Heart left ventricle (tissue), 13 donors: ENCODE data around the gene SLC17A2.

Experiments
- POLR2A ChIP-seq, 2 donors: fragments of 450-650 bp; IDR thresholded peaks; one replicate each; pipeline ENCODE4 v1.6.1; 2017; ENCODE audit warnings: antibody characterized with exemption in 2 of 2, mild to moderate bottlenecking in 2 of 2, moderate library complexity in 2 of 2
- TF ChIP-seq, protein P1 (sequence below), 12 donors: fragments of 200-600 bp; sonication (generic) in 4 of 12; IDR thresholded peaks; one replicate each; pipeline versions ENCODE4 v1.5.0 to v1.8.0; 2018 to 2022; ENCODE audit warnings: antibody characterized with exemption in 12 of 12, mild to moderate bottlenecking in 5 of 12
- donor health status: ischemic (EF 13 %, LVEDD 7.1; RV severe dilation, severe dysfunction).
- donor health status: DM: no; HTN: yes; CAD: no.
- donor health status: DM: no; HTN: no; CAD: no.
- donor health status: ischemic (EF 25% LVEDD 6.9; RV normal size, moderate dysfunction).
- donor health status: ischemic (EF 25% LVEDD 5.7; RV mildly dilated, moderate dysfunction).
- donor health status: ischemic (EF 35%, LVEDD 5.7; RV mildly dilated, moderate dysfunction).
- donor health status: nonischemic (EF 11% LVEDD 7.7; RV severe dilation, severe dysfunction).
- donor health status: DM: yes; HTN: yes; CAD: no.
- donor health status: PGD.
- donor health status: ischemic (EF 29% LVEDD 5.4; RV normal size, mild dysfunction).
- donor health status: nonischemic (EF 23%, LVEDD 6.1; RV moderate dilation, normal function).

DNA sequence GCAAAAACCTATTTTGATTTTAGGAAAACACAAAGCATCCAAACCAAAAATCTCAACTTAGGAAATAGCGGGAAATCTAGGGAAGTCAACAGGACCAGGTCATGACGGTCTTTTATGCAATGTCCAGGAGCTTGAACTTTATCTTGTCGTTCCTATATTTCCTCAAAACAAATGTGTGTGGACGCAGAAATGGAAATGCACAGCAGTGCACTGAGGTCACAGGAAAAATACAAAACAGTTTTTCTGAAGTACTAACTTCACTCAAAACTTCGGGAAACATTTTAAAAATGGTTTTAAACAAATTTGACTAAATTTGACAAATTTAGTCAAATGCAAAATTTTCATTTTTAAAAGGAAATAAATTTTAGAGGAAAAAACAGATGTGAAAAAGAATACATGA lies 5.5 kb upstream of the SLC17A2 start:
- TF ChIP-seq, protein P1, sequence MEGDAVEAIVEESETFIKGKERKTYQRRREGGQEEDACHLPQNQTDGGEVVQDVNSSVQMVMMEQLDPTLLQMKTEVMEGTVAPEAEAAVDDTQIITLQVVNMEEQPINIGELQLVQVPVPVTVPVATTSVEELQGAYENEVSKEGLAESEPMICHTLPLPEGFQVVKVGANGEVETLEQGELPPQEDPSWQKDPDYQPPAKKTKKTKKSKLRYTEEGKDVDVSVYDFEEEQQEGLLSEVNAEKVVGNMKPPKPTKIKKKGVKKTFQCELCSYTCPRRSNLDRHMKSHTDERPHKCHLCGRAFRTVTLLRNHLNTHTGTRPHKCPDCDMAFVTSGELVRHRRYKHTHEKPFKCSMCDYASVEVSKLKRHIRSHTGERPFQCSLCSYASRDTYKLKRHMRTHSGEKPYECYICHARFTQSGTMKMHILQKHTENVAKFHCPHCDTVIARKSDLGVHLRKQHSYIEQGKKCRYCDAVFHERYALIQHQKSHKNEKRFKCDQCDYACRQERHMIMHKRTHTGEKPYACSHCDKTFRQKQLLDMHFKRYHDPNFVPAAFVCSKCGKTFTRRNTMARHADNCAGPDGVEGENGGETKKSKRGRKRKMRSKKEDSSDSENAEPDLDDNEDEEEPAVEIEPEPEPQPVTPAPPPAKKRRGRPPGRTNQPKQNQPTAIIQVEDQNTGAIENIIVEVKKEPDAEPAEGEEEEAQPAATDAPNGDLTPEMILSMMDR (IDR thresholded peaks at IDR 0.05): no peak
- no peak for TF ChIP-seq POLR2A (IDR thresholded peaks at IDR 0.05)
